Muscle of leg (tissue), 11 donors: Measurements from ENCODE around the gene KRT84. TPM values are rescaled to one million over a fixed set of nuclear protein-coding genes. Genes with fewer than 3 reads are reported as not detected.

Experiments used
- DNase-seq: peaks from one replicate; pipeline ENCODE4 v3.0.0; 2013
- H3K27ac ChIP-seq: one replicate; pipeline ENCODE4 v1.5.1; 2013; ENCODE audit warnings: mild to moderate bottlenecking, low read length, control low read depth
- H3K27me3 ChIP-seq: one replicate; pipeline ENCODE4 v1.6.1; 2013; ENCODE audit warnings: low read length; ENCODE audit not compliant: control insufficient read depth, insufficient read depth
- H3K36me3 ChIP-seq: one replicate; pipeline ENCODE4 v1.6.1; 2013; ENCODE audit warnings: low read length; ENCODE audit not compliant: control insufficient read depth, insufficient read depth
- H3K4me1 ChIP-seq: one replicate; pipeline ENCODE4 v1.6.1; 2013; ENCODE audit warnings: low read length; ENCODE audit not compliant: control insufficient read depth, insufficient read depth
- H3K4me3 ChIP-seq: one replicate; pipeline ENCODE4 v1.5.1; 2013; ENCODE audit warnings: low read length, control low read depth
- H3K9me3 ChIP-seq: replicated peaks from 2 replicates; pipeline ENCODE4 v1.6.1; 2013; ENCODE audit warnings: low read depth, low read length; ENCODE audit not compliant: control insufficient read depth
- WGBS: methylation state at CpG from one replicate; pipeline ENCODE4 v1.1.5; 2013; ENCODE audit warnings: missing lambda C conversion rate; ENCODE audit not compliant: insufficient coverage; 5-methylcytosine and 5-hydroxymethylcytosine counted together
- polyA plus RNA-seq, 8 donors: library from polyadenylated mRNA; unstranded; fragments of 120-200 nt; gene quantifications; one replicate each; pipeline versions ENCODE4 v1.2.1 to v1.2.3, GENCODE V29; 2013; ENCODE audit warnings: inconsistent platforms in 1 of 8, low replicate concordance in 1 of 8; ENCODE audit not compliant: insufficient read length in 8 of 8, insufficient read depth in 1 of 8
- total RNA-seq: library from RNA; stranded (reverse); fragments of 120-200 nt; gene quantifications from one replicate; pipeline ENCODE4 v1.2.4, GENCODE V29; 2013

KRT84 gene
- total and polyA plus RNA-seq, 9 donors: not detected

DNA sequence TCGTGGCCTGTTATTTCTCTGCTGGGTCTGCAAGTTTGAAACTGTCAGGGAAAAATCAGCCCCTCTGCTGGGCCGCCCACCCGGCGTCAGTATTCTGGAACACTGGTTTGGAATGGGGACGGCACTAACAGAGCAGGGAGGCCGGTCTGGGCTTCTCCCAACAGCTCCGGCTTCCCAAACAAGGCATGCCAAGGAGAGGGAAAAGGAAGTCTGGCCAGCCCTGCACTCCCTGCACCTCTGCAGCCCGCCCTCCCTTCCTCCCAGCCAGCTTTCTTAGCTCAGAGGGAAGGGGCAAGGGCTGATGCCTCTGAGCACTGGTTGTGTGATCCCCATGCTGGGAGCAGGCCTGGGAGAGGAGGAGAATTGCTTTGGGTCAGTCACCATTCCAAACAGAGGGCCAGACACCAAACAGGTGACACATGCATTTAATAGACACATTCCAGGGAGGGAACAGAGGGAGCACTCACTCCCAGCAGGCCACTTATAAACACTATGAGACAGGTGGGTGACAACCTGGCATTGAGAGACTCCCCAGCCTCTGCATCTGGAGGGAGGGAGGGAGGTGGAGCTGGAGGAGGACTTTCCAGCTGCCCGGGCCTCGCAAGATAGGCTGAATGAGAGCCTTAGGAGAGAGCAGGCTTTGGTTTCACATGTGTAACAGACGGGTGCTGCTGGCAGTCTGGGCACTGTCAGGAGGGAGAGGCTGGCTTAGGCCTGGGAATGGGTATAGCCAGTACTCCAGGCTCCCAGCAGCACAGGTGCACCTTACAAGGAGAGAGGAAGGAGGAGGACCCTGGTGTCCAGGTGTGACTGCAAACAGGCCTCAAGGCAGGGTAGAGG is 38.4 kb upstream of the KRT84 start:
- Histone ChIP-seq H3K36me3 (no peaks in the 10 kb centered on the region), H3K9me3 (no peaks in the 10 kb centered on the region), H3K4me3 (no peak overlapping the region), H3K4me1 (peaks cover 11% of the 10 kb centered on the region), H3K27me3 (peaks cover 6% of the 10 kb centered on the region), H3K27ac (no peak overlapping the region)
- 38% methylated on average over 10 of the region's 11 CpGs for WGBS
- DNase-seq: peak; percentile 39

DNA sequence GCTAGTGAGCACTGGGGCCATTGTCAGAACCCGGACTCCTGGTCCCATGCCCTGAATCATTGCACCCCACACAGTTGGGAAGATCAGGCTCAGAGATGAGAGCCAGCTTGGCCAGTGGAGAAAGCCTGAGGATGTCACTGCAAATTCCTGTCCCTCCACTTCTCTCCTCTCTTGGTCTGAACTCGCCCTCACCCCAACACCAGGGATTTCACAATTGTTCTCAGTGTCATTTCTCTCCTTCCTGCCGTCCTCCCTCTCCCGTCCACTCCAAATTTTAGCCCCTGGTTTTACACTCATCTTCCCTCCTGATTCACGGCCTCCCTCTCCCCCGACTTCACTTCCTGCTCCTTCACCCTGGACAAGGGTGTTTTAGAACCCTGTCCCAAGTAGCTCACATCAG is 37.6 kb upstream of the KRT84 start:
- peaks cover 6% of the 10 kb centered on the region for H3K27me3 ChIP-seq
- no peaks in the 10 kb centered on the region for H3K36me3 ChIP-seq
- no peak overlapping the region for H3K27ac ChIP-seq
- peaks cover 11% of the 10 kb centered on the region for H3K4me1 ChIP-seq
- no peak overlapping the region for H3K4me3 ChIP-seq
- no peak for DNase-seq
- no peaks in the 10 kb centered on the region for H3K9me3 ChIP-seq
- WGBS: 40% methylated on average over 5 of the region's 6 CpGs

DNA sequence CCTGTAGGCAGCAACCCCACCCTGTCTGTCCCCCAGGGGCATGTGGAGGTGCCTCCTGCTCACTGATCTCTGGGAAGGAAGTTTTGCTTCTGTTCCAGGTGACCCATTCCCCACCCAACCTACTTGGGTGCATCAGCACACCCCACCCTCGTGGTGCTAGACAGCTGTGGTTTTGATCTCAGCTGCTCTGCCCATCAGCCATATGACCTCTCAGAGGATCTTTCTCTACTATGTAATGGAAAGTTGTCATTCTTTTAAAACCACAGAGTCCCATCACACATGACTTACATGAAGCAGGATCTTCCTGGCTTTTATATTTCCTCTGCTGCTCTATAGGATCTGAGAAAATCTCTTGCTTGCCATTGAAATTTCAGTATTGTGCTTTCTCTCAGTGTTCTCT is 34.2 kb upstream of the KRT84 start:
- no peaks in the 10 kb centered on the region for H3K9me3 ChIP-seq
- peaks cover 2% of the 10 kb centered on the region for H3K27me3 ChIP-seq
- H3K4me3 ChIP-seq: no peak overlapping the region
- no peaks in the 10 kb centered on the region for H3K36me3 ChIP-seq
- no CpG with 5 or more reads among the region's 1 CpG for WGBS
- H3K27ac ChIP-seq: no peak overlapping the region
- peak; percentile 38 for DNase-seq
- peaks cover 16% of the 10 kb centered on the region for H3K4me1 ChIP-seq

DNA sequence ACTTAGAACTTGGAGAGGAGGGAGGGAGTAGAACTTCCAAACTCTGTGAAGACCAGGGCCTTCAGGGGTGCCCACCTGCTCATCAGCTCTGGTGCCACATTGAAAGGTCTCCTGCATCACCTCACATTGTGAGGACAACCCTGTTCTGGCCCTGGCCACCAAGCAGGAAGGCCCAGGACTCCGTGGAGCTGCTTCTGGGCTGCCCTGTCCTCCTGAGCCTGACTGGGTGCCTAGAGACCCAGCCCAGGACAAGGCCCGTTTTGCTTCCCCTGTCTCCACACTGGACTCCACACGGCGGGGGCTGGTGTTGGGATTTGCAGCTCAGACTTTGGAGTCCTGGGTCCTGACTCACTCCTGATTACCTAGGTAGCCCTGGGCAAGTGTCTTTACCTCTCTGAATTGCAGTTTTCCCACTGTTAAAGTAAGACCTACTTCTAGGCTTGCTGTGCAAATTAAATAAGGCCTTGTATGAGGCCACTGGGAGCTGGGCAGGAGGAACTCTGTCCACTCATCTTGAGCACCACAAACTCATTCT is 33.2 kb upstream of the KRT84 start:
- no peaks in the 10 kb centered on the region for H3K36me3 ChIP-seq
- H3K27ac ChIP-seq: no peak overlapping the region
- H3K27me3 ChIP-seq: peaks cover 2% of the 10 kb centered on the region
- H3K4me1 ChIP-seq: peaks cover 13% of the 10 kb centered on the region
- DNase-seq: no peak
- no peaks in the 10 kb centered on the region for H3K9me3 ChIP-seq
- WGBS: 83% methylated on average over 2 of the region's 4 CpGs
- H3K4me3 ChIP-seq: no peak overlapping the region

DNA sequence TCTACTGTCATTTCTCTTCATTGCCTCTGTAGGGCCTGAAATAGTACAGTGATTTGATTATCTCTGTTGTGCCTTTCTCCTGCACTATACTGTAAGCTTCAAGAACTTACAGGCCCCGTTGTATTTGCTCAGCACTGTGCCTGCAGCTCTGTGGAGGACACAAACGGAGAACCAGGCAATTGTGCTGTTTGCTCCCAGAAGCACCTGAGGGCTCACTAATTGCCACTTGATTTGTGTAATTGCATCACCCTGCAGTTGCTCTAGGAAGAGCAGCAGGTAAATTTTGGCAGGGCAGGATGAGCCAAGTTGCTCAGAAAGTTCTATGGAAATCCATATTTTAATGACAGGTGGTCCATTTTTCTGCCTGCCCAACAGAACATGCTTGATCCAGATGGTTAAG is 32.3 kb upstream of the KRT84 start:
- Histone ChIP-seq H3K27me3 (peaks cover 2% of the 10 kb centered on the region), H3K4me1 (peaks cover 7% of the 10 kb centered on the region), H3K4me3 (no peak overlapping the region), H3K36me3 (no peaks in the 10 kb centered on the region), H3K9me3 (no peaks in the 10 kb centered on the region), H3K27ac (no peak overlapping the region)
- 80% methylated on average over 2 of the region's 2 CpGs for WGBS
- no peak for DNase-seq

DNA sequence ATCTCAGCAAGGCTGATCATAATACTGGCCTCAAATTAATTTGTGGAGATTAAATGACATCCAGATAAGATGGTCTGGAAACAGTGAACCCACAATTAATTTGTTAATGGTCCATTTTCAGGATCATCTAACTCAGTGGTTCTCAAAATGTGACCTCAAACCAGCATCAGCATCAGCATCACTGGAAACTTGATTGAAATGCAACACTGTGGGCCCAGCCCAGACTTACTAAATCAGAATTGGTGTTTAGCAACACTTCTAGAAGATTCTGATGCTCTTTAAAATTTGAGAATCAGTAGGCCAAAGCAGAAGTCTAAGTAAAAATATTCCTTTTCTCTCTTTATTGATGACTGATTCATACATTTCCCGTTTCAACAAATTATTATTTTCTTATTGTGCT is 31.3 kb upstream of the KRT84 start:
- no peaks in the 10 kb centered on the region for H3K9me3 ChIP-seq
- no peaks in the 10 kb centered on the region for H3K36me3 ChIP-seq
- no peak overlapping the region for H3K4me3 ChIP-seq
- H3K4me1 ChIP-seq: peaks cover 7% of the 10 kb centered on the region
- no CpG with 5 or more reads among the region's 1 CpG for WGBS
- no peak for DNase-seq
- peaks cover 1% of the 10 kb centered on the region for H3K27me3 ChIP-seq
- H3K27ac ChIP-seq: peak overlapping the region; percentile 59

DNA sequence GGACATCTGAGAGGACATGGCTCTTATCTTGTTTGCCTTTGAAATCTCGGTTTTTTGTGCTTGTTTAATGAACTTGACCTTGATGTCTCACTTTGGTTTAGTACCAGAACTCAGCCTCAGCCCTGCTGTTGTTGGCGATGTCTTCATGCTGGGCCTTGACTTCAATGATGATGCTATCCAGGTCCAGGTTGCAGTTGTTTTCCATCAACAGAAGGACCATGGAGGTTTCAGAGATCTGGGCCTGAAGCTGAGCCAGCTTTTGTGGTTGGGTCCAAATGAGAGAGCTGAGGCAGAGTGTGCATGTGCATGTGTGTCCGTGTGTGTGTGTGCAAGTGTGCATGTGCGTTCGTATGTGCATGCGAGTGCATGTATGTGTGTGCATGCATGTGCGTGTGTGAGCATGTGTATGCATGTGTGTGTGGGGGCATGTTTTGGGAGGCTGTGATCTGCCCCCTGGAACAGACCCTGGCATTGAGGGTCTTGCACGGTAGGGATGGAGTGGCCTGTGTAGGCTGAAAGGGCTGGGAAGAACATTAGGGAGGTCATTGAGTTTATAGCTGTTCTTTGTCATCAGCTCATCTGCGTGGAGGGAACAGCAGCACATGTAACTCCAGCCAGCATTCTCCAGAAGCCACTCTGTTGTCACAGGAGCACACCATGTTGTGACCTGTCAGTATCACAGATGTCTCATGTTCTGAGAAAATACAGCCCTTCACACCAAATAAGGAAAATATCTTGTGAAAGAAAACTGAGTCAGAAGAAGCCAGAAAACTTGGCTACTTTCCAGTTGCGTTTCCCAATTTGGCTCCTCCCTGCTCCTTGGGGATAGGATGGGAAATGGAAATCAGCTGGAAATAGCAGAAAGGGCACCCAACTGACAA is 30.7 kb upstream of the KRT84 start:
- no peaks in the 10 kb centered on the region for H3K36me3 ChIP-seq
- peak overlapping the region; percentile 59 for H3K27ac ChIP-seq
- DNase-seq: peak; percentile 73
- no peaks in the 10 kb centered on the region for H3K9me3 ChIP-seq
- H3K4me1 ChIP-seq: peaks cover 7% of the 10 kb centered on the region
- WGBS: 69% methylated on average over 7 of the region's 10 CpGs
- H3K27me3 ChIP-seq: no peaks in the 10 kb centered on the region
- H3K4me3 ChIP-seq: no peak overlapping the region

DNA sequence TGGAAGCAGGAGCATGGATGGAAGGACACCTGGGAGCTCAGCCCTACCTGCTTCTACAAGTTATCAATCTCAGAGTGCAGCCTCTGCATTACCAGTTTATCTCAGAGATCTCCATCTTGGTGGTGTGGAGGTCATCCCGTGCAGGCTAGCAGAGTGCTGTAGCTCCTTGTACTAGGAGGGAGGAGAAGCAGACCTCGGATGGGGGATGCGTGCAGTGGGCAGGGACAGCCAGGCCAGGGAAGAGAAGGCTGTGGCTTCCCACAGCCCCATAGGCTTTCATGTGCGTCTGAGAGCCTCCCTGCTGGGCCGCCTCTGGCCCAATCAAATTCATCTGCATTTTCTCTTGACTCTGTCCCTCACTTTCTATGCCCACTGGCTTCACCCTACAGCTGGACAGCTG is 29.5 kb upstream of the KRT84 start:
- no peaks in the 10 kb centered on the region for H3K9me3 ChIP-seq
- H3K4me1 ChIP-seq: peaks cover 7% of the 10 kb centered on the region
- no peak overlapping the region for H3K27ac ChIP-seq
- DNase-seq: no peak
- H3K36me3 ChIP-seq: no peaks in the 10 kb centered on the region
- no peaks in the 10 kb centered on the region for H3K27me3 ChIP-seq
- no peak overlapping the region for H3K4me3 ChIP-seq
- 73% methylated on average over 4 of the region's 5 CpGs for WGBS

DNA sequence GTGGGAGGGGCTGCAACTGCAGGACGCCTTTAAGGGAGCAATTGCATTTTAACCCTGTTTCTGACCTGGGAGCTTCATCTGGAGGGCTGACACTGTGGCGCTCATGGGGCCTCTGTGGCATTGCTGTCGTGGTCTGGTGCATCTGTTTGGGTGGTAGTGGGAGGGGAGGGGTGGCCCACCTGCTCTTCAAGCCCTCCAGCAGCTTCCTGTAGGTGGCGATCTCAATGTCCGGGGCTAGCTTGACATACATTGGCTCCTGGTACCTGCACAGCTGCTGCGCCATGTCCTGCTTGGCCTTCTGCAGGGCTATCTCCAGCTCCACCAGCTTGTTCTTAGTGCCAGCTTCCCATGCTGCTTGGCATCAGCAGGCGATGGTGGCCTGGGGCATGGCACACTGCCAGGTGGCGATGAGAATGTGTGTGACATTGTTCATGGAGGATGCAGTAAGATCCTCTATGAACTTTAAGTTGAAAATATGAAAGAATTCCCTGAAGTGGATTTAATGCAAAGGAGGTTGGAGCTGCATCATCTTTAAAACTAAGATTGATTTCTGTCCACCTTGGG is 28.4 kb upstream of the KRT84 start:
- Histone ChIP-seq H3K9me3 (no peaks in the 10 kb centered on the region), H3K4me3 (no peak overlapping the region), H3K4me1 (peaks cover 7% of the 10 kb centered on the region), H3K27me3 (no peaks in the 10 kb centered on the region), H3K36me3 (no peaks in the 10 kb centered on the region), H3K27ac (no peak overlapping the region)
- DNase-seq: no peak
- WGBS: 70% methylated on average over 5 of the region's 8 CpGs

DNA sequence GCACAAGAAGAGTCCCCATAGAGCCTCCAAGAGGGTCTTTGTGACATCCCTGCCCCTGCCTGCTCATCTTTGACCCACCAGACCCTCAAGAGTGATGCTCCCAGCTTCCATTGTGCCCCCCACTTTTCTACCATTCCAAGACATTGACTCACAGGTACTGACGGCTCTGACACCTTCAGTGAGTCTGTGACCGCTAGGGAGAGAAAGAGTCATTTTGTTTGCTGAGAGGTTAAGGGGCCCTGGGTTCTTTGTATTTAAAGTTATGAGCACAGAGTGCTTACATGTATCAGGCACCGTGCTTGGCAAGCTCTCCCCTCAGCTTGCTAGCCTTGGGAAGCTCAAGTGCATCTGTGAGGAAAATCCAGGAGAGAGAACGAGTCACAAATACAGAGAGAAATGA is 27.8 kb upstream of the KRT84 start:
- no peaks in the 10 kb centered on the region for H3K36me3 ChIP-seq
- H3K27ac ChIP-seq: no peak overlapping the region
- H3K4me3 ChIP-seq: no peak overlapping the region
- peaks cover 7% of the 10 kb centered on the region for H3K4me1 ChIP-seq
- WGBS: 24% methylated on average over 2 of the region's 4 CpGs
- H3K27me3 ChIP-seq: no peaks in the 10 kb centered on the region
- no peaks in the 10 kb centered on the region for H3K9me3 ChIP-seq
- DNase-seq: no peak
